22Rv1 (cell line): ENCODE data around the gene FEZF1.

Experiments used
- H3K27ac ChIP-seq: fragments of 450-650 bp; 2 replicates; pipeline ENCODE4 v1.5.1; 2017
- ZFX ChIP-seq: fragments of 450-650 bp; IDR thresholded peaks from 2 replicates; pipeline ENCODE4 v1.6.1; 2017; ENCODE audit warnings: antibody characterized with exemption, borderline replicate concordance
- TF ChIP-seq, protein P1 (sequence below): fragments of 450-650 bp; IDR thresholded peaks from 2 replicates; pipeline ENCODE4 v1.5.1; 2017; ENCODE audit warnings: mild to moderate bottlenecking

Gene FEZF1

DNA sequence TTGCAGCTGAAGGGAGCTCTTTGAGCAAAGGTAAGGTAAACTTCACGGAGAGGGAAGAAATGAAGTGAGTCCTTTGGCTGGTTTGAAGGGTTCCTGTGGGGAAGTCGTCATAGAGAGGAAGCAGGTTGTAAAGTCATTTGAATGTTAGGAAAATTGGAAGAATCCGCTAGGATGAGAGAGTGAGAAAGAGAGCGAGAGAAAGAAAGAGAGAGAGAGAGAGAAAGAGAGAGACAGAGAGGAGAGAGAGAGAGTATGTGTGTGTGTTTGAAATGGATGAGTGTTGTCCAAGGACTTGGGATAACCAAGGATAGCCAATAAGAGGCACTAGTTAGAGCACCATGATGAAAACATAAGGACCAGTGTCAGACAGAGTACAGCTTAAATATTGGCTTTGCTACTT, 43.1 kb downstream of the FEZF1 start:
- no peak overlapping the region for H3K27ac ChIP-seq
- no peak for TF ChIP-seq ZFX
- TF ChIP-seq, protein P1, sequence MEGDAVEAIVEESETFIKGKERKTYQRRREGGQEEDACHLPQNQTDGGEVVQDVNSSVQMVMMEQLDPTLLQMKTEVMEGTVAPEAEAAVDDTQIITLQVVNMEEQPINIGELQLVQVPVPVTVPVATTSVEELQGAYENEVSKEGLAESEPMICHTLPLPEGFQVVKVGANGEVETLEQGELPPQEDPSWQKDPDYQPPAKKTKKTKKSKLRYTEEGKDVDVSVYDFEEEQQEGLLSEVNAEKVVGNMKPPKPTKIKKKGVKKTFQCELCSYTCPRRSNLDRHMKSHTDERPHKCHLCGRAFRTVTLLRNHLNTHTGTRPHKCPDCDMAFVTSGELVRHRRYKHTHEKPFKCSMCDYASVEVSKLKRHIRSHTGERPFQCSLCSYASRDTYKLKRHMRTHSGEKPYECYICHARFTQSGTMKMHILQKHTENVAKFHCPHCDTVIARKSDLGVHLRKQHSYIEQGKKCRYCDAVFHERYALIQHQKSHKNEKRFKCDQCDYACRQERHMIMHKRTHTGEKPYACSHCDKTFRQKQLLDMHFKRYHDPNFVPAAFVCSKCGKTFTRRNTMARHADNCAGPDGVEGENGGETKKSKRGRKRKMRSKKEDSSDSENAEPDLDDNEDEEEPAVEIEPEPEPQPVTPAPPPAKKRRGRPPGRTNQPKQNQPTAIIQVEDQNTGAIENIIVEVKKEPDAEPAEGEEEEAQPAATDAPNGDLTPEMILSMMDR: no peak

DNA sequence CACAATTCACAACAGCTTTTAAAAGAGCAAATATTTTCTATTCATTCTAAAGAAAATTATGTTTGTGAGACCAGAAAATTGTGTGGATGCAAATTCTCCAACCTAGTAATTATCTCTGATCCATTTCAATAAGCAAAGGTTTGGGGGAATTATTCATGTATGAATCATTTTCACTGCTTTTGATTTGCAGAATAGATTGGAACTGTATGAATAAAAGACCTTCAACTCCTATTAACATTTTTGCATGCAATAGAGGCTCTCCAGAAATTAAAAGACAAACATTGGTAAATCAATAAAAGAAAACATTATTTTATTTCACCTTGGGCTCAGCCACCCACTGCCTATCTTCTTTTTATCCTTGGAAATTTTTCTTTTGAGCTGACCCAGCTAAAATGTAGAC, 43.5 kb downstream of the FEZF1 start:
- H3K27ac ChIP-seq: no peak overlapping the region
- no peak for TF ChIP-seq ZFX
- TF ChIP-seq, protein P1: no peak

DNA sequence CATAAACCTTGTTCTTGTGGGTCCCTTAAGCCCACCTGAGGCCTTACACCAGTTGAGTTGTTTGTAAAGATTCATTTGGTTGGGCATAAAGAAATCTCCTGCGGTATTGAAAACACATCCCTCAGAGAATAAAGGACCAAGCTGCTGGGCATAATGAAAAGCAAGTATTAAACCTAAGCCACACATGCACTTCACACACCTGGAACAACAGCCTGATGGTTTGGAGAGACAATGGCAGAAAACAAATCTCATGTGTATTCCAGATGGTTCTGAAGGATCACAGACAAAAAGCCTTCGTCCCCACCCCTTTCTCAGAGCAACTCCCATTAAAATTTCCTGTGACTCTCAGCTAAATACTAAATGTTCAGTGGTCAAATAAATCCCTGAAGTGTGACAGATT, 44.2 kb downstream of the FEZF1 start:
- TF ChIP-seq ZFX: no peak
- TF ChIP-seq, protein P1: no peak
- H3K27ac ChIP-seq: no peak overlapping the region

DNA sequence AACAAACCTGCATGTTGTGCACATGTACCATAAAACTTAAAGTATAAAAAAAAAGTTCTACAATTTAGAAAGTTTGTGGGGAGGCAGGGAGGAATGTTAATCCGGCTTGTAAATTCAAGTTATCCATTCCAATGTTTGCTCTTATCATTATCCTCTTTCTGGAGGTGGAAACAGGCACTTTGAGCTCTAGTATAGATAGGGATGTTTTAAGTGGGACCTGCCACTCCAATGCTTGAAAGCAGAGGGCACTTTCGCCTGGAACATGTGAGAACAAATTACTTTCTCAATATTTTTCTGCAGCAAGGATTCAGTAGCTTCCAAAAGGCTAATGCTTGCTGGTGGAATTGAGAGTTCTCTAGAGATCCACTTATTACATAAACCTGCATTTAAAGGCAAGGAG, 45.6 kb downstream of the FEZF1 start:
- TF ChIP-seq ZFX: no peak
- TF ChIP-seq, protein P1: no peak

DNA sequence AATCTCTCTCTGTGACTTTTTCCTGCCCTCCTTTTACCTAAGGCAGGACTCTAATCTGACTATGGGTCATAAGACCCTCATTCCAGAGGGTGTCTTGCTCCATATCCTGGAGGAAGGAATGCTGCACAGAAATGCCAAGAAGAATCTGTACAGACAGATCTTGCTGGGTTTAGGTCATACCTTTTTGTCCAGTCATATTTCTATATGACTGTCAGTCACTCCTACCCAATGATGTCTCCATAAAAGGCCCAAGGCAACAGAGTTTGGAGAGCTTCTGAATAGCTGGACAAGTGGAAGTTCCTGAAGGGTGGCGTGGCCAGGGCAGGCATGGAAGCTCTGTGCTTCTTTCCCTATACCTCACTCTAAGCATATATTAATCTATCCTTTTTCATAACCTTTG, 47.5 kb downstream of the FEZF1 start:
- H3K27ac ChIP-seq: no peak overlapping the region
- TF ChIP-seq, protein P1: no peak
- no peak for TF ChIP-seq ZFX

More for the DNA sequence above, 45.6 kb downstream of the FEZF1 start:
- H3K27ac ChIP-seq: no peak overlapping the region

DNA sequence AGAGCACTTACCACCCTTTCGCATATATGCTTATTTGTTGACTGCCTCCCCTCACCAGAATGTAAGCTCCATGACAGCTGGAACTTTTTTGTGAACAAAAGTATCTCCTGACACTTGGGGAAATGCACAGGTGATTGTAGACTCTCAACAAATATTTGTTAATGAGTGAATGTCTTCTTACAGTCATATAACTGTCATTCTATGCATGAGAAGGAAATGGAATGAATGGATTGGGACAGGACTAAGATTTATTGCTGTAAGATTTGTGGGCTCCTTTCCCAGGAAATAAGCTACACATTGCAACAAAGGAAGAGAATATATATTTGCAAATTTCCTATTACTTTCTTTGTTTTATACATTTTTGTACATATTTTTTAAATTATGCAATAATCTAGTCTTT, 48.5 kb downstream of the FEZF1 start:
- H3K27ac ChIP-seq: no peak overlapping the region
- TF ChIP-seq ZFX: no peak
- TF ChIP-seq, protein P1: no peak

DNA sequence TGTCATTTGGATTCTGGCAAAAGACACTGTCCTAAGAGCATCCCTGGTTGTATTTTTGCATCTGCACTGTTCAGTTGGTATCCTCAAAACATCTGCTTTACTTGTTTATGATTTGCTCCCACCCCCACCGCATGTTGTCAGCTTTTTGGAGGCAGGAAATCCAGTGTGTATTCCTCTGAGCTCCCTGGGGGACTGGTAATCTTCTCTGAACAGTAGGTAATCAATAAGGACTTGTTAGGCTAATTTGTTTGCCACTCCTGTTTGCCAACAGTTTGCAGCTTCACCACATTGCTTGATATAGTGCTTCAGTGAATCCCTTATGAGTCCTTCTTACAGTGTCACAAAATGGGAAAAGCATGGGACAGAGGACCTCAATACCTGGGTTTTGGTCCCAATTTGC, 49.1 kb downstream of the FEZF1 start:
- H3K27ac ChIP-seq: no peak overlapping the region
- TF ChIP-seq, protein P1: no peak
- no peak for TF ChIP-seq ZFX
